HG03045 (cell line): ENCODE measurements around the gene RBM17.
"Not testable (repeated sequence)": the region's sequence is repeated elsewhere in the genome, so short reads cannot be mapped to it uniquely, and the experiment has no call there.

Experiments
- ATAC-seq: cut with Tn5 transposase; IDR thresholded peaks from one replicate; pipeline ENCODE4 v1.9.1; 2021; ENCODE audit warnings: mild to moderate bottlenecking, moderate library complexity; ENCODE audit not compliant: unreplicated experiment

Gene RBM17

DNA sequence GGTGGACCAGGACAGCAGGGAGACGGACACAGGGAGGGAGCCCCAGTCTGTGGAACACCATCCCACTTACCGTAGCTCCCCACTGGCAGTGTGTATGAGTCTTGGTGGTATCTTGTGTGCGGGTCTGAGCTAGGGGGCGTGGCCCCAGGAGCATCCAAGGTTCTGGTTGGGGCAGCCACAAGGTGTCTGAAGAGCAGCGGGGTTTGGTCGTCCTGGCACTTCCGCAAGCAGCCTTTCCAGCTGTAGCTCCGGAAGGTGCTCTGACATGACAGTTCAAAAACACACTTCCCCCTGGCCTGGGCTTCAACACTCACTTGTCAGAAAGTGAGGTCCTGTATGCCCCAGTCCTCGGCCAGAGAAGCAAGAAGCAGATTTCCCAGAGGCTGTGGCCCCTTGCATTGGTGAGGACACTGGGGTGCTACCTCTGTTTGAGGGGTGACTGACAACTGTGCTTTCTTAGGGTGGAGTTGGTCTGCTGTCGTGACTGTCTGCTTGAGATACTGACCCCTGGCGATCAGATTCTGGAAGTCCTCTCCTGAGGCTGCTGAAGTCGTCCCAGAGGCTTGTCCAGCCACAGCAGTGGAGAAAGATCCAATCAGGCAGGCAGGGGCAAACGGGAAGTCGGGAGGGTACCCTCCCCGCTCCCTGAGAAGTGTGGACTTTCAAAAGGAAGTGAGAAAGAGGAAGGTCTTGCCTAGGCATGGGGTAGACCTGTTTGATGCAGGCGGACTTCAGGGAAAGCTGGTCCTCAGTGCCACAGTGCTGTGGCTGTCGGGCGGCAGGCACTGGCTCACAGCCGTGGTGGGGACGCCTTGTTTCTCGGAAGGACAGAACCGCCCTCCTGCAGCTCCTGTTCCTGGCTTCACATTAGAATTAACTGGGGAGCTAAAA is 62.5 kb downstream of the RBM17 start:
- peak; percentile 79 for ATAC-seq

GRCh38 chr10:6153845-6154244 is 65.0 kb downstream of the RBM17 start:
- no peak for ATAC-seq

- no peak for ATAC-seq
Measured at GRCh38 chr10:6154566-6154965, 65.7 kb downstream of the RBM17 start.

- no peak for ATAC-seq
Measured at GRCh38 chr10:6158276-6158675, 69.4 kb downstream of the RBM17 start.

DNA sequence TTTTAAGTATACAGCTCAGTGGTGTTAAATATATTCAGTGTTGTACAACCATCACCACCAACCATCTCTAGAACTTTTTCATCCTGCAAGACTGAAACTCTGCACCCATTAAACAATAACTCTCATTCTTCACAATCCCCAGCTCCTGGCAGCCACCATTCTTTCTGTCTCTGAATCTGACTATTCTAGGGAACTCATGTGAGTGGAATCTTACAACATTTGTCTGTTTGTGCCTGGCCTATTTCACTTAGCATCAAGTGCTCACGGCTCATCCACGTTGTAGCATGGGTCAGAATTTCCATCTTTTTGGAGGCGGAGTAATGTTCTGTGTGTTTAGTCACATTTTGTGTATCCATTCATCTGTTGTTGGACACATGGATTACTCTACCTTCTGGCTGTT is 73.1 kb downstream of the RBM17 start:
- ATAC-seq = no peak

DNA sequence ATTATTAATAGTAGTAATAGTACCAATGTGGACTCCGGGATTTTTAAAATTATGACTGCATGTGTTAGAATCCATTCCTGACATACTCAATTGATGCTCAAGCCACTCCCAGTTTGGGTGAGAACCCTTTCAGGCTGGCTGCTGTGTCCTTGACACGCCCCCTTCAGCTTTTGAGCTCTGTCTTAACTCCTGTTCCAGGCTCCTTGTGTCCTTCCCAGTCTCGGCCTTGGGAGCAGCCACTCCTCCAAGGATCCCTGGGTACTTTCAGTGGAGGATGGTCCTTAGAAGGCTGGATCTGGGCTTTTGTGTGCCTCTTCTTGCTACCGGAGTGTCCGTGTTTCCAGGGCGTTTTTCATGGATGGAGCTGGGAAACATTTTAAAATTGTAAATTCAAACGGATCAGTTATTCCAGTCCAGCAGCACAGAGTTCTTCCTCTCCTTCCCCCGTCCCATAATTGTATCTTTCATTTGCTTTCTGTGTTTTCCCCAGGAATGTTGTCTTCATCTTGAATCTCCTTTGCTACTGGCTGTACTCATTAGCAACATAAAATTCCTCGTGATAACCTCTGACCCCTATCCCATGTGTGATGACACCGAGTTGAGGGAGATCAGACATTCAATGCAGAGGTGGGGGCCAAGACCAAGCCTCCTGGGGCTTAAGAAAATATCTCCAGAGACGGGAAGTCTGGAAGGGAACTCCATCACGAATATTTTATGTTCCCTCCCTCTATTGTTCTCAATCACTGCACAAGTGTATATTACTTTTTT is 73.9 kb downstream of the RBM17 start:
- ATAC-seq = no peak

- ATAC-seq = peak; percentile 94
Measured at GRCh38 chr10:6163364-6164270, 74.8 kb downstream of the RBM17 start.

GRCh38 chr10:6164271-6165095 is 75.6 kb downstream of the RBM17 start:
- no peak for ATAC-seq

GRCh38 chr10:6165221-6165725 is 76.4 kb downstream of the RBM17 start:
- no peak for ATAC-seq

DNA sequence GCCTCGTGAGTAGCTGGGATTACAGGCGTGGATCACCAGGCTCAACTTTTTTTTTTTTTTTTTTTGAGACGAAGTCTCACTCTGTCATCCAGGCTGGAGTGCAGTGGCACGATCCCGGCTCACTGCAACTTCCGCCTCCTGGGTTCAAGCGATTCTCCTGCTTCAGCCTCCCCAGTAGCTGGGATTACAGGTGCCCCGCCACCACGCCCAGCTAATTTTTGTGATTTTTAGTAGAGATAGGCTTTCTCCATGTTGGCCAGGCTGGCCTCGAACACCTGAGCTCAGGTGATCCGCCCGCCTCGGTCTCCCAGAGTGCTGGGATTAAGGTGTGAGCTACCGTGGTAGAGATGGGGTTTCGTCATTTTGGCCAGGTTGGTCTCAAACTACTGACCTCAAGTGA is 77.1 kb downstream of the RBM17 start:
- ATAC-seq = not testable (repeated sequence)
